SH-SY5Y (cell line): ENCODE measurements around the gene ACSM4.

Experiments
- GATA2 ChIP-seq: IDR thresholded peaks from 2 replicates; pipeline ENCODE4 v1.6.1; 2011; ENCODE audit warnings: mild to moderate bottlenecking, low read depth, low read length
- GATA3 ChIP-seq: IDR thresholded peaks from 2 replicates; pipeline ENCODE4 v1.6.1; 2011; ENCODE audit warnings: low read depth, mild to moderate bottlenecking, low read length, moderate library complexity

The ACSM4 gene, protein sequence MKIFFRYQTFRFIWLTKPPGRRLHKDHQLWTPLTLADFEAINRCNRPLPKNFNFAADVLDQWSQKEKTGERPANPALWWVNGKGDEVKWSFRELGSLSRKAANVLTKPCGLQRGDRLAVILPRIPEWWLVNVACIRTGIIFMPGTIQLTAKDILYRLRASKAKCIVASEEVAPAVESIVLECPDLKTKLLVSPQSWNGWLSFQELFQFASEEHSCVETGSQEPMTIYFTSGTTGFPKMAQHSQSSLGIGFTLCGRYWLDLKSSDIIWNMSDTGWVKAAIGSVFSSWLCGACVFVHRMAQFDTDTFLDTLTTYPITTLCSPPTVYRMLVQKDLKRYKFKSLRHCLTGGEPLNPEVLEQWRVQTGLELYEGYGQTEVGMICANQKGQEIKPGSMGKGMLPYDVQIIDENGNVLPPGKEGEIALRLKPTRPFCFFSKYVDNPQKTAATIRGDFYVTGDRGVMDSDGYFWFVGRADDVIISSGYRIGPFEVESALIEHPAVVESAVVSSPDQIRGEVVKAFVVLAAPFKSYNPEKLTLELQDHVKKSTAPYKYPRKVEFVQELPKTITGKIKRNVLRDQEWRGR

DNA sequence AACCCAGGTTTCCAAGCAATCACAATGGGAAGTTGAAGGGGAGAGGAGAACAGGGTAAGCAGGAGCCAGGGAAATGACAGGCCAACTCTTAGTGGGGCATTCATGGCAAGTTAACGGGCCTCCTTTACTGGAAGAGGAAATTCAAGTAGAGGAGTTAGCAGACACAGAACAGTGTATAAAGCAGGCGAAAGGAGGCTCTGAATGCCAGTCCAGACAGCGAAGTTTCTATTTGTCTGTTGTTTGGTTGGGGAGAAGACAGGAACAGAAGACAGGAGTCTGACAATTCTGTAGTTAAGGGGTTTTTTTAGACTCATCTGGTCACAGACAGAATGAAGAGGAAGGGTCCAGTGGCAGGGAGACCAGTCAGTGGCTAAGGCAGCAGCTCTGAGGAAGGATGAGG lies at the start of gene ACSM4:
Gene ACSM4, plus strand, starts transcription at position 301 of the 400 bp plus-strand sequence. CDS start 260 bp downstream, outside the sequence.
- TF ChIP-seq GATA2 (no peak), GATA3 (no peak)

DNA sequence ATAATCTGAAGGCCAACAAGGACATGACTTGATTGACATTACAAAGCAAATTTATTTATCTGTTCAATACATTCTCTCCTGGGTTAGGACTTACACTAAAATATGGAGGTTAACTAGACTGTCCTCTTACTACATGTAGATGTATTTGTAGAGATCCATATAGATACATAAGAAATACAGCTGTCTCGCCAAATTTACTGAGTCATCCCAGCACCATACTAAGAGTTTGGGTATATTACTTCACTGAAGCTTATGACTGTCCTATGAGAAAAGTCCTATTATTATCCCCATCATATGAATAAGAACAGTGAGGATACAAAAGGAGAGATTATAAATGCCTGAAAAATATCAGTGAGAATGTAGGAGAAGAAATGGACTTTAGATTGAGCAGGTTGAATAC lies 44.8 kb upstream of the ACSM4 start:
- TF ChIP-seq GATA2 (no peak), GATA3 (no peak)

DNA sequence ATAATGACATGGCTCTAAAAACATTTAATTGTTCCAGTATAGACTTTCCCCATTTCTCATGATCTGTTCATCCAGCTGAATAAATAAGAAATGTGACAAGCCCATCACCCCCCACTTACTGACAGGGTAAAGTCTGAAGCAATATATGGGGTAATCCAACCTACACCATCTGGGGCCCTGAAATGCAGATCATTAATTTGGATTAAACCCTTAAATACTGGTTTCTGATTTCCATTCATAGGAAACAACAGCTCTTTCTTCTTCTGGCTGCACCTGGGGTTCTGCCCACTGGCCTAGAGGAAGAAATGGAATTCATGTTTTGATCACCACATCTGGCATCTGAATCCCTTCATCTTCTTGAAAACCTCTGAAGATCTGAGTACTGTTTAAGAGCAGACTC lies 39.3 kb upstream of the ACSM4 start:
- no peak for TF ChIP-seq GATA3
- TF ChIP-seq GATA2 = no peak

DNA sequence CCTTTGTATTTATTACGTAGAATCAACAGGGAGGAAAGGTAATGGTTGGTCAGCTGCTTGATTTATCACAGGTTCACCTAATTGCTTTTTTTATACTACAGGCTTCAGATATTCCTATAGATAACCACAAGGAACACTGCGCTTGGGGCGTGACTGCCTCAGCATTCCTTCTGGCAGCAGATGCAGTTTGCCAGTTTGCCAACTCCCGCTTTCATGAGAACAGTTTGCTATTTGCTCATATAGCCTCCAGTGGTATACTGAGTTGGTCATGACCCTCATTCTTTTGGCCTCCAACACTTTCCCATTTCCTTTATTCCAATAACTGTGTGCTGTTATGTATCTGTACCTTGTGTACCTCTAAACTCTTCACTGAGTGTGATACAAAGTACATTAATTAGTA lies 38.6 kb upstream of the ACSM4 start:
- TF ChIP-seq GATA3 (no peak), GATA2 (no peak)

DNA sequence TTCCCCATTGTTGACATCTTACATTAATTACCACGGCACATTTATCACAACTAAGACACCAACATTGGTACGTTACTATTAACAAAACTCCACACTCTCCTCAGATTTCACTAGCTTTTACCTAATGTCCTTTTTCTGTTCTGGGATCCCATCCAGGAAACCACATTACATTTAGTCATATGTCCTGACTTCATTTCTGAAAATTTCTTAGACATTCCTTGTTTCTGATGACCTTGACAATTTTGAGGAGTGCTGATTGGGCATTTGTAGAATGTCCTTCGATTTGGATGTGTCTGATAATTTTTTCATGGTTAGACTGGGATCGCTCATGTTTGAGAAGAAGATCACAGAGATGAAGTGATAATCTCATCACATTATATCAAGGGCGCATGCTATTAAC lies 34.6 kb upstream of the ACSM4 start:
- TF ChIP-seq GATA3 (no peak), GATA2 (no peak)

DNA sequence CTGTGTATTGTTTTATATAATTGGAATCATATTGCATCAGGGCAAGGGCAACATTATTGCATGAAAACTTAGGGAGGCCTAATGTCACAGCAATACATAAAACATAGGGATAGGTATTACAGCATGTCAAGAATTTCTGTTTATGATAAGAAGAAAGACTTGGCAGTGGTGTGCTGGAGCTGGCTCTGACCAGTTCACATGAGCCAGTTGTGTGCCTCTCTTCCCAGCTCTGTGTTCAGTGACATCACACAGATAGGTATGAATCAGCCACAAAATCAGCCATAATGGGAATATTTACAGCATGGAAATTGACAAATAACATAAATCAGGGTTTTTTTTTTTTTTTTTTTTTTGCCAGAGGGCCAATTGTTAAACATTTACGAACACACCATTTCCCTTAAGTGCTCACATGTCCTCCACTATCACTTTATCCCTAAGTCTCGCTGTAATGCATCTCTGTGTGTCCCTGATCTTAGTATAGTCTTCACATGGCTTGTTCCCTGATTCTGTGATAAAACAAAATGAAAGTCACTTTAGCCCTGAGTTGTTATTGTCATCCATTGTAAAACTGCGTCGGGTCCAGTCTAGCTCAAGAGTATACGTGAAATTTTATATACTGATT lies 31.9 kb upstream of the ACSM4 start:
- TF ChIP-seq GATA3 (no peak), GATA2 (no peak)

DNA sequence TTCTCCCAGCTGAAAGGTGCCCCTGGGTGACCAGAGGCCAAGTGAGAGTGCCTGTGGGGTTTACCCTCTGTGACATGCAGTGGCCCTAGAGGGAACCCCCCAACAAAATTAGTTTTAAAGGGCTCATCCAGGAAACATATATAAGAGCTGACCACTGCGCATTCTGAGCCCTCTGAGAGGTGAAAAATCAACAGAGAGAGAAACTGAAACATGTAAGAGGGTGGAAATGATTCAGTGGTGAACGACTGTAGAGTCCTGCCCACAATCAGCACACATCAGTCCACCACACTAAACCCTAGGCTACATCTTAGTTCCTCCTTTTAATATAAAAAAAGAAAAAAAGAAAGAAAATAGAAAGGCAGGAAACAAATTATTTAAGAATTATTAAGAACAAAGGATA lies 21.0 kb upstream of the ACSM4 start:
- no peak for TF ChIP-seq GATA2
- no peak for TF ChIP-seq GATA3

DNA sequence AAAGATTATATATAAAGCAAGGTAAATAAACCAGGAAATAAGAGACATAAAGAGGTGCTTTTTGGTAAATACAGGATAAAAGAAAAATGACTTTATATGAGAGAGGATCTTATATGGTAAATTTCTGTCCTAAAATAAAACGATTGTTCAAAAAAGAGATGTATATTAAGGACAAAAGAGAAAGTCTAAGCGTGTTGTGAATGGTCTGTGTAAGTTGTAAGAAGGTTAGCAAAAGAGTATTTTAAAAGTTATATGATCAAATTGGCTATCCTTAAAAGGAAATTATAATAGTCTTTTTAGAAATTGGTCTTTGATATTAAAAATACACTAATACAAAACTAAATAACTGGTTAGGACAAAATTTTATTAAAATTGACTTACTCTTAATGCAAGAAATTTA lies 14.1 kb upstream of the ACSM4 start:
- TF ChIP-seq GATA2 = no peak
- no peak for TF ChIP-seq GATA3

DNA sequence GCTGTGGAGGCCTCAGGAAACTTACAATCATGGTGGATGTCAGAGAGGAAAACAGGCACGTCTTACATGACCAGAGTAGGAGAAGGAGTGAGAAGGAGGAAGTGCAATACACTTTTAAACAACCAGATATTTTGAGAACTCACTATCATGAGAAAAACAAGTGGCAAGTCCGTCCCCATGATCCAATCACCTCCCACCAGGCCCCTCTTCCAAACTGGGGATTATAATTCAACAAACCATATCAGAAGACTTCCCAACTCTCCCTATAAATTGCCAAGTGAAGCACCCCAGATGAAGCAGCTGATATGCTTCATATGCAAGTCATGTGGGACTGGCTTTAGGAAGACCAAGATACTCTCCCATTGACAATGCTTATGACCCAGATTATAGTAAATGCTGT lies 11.6 kb upstream of the ACSM4 start:
- TF ChIP-seq GATA3 = no peak
- TF ChIP-seq GATA2 = no peak

DNA sequence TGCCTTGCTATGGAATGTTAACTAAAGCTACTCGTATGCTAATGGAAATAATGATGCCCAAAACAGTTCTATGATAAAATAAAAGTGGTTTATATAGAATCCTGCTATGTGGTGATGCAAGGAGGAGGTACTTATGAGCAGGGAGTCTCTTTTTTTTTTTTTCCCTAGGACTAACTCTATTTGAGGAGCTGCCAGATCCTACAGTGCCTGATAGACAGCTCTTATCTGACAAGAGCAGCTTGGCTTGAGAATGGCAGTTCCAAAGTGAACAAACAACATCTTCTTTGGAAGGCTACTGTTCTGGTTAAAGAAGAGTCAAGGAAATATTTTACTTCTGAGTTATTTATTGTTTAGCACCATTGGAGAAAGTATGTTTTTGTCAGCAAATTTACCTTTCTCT lies 10.2 kb upstream of the ACSM4 start:
- TF ChIP-seq GATA2 (no peak), GATA3 (no peak)

DNA sequence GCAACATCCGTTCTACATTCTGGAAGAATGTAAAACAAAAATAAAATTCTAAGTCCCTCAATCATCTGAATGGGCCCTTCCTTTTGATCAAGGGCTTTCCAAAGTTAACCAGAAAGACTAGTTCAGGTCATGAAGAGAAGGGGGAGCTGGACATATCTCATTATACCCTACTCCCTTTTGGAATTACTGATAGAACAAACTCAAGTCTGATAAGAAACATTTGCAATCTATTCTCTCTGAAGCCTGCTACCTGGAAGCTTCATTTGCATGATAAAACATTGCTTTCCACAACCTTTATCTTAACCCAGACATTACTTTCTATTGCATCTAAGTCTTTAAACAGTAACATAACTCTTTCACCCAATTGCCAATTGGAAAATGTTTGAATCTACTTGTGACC lies 8.3 kb upstream of the ACSM4 start:
- TF ChIP-seq GATA3 (no peak), GATA2 (no peak)

DNA sequence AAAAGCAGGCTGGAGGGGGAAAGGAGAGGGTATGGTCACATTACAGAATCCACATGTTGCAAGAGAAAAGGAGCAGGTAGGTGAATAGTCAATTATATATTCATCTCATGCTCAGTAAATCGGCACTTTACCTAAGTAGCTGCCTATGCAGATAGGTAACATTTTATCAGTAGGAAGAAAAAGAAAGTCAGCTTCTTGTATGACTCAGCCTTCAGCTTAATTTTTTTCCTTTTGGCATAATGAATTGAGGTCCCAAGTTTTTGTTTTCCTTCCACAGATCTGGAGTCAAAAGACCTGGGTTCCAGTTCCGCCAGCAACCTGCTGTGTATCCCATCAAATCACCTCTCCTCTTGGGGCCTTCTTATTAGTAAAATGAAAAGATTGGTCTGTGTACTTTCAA lies 6.0 kb upstream of the ACSM4 start:
- TF ChIP-seq GATA3 = no peak
- no peak for TF ChIP-seq GATA2

DNA sequence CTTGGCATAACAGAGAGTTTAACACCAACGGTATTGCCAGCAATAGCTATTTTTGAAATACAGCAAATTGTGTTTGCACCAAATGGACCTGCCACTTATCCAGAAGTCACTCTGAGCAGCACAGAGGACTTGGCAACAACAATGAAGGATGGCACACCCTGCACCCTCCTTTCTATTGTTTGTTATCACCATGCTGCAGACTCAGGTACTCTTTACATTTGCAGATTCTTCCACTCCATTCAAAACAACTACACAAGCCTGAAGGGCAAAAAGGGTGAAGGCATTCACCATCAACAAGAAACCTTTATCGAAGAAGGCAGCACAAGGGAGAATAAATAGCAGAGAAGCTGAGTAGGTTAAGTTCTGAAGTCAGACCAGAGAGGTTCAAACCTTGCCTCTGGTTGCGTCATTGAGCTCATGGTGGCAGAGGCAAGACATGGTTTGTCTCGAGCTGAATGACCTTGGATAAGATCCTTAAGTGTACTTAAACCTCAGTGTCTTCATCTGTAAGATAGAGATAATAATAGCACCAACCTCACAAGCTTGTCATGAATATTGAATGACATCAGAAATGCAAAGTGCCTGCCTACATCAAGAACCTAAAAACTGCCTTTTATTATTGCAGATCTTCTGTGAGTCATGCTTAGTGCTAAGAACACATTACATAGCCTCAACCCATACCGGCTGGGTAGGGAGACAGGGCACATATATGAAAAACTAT lies 1.4 kb upstream of the ACSM4 start:
- TF ChIP-seq GATA2 (no peak), GATA3 (no peak)

DNA sequence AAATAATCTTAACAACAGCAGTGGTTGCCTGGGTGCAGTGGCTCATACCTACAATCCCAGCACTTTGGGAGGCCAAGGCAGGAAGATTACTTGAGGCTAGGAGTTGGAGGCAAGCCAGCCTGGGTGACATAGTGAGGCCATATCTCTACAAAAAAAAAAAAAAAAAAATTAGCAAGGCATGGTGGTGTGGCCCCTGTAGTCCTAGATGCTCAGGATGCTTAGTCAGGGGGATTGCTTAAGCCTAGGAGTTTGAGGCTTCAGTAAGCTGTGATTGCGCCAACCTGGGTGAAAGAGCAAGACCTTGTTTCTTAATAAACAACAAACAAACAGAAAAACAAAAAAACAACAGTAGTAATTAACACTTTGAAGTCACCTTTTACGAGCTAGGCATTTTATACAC lies 642 bp upstream of the ACSM4 start:
- TF ChIP-seq GATA3 (no peak), GATA2 (no peak)
